Measurements from ENCODE around the gene PRXL2C.

PRXL2C gene

DNA sequence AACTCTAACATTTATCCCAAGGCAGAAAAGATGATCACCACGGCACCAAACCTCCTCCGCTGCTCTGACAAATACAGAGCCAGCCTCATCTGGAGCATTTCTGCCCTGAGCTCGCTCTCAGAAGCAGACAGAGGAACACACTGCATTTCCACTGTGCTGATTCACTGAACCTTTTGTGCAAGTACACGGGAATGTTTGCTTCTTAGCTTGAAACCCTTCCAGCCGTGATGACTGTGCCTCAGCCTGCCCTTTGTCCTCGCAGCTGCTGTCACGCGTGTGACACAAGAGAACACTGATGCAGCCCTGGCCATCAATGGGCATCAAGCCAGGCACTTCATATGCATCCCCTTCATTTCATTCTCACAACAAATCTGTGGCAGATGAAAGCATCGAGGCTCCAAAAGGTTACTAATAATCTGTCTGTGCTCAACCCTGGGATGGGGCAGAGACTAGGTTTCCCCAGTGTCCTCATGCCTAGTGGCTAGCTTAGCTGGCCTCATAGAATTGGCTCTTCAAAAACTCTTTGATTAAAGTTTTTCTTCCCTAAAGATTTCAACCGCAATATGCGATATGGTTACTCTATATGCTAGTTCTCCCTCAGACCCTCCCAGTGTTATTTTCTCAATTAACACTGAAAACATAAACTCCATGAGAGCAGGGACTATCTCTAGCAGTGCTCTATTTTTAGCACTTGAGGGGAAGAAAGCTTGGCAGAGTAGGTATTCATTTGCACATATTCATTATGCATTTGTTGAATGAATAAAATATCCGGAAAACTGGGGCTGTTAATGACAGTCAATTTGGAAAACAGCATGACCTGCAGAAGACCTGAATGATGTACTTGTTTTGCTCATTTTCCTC, 42.8 kb downstream of the PRXL2C start:
- DNase-seq (ENCODE audit: low read depth in 2 of 2): no peak

DNA sequence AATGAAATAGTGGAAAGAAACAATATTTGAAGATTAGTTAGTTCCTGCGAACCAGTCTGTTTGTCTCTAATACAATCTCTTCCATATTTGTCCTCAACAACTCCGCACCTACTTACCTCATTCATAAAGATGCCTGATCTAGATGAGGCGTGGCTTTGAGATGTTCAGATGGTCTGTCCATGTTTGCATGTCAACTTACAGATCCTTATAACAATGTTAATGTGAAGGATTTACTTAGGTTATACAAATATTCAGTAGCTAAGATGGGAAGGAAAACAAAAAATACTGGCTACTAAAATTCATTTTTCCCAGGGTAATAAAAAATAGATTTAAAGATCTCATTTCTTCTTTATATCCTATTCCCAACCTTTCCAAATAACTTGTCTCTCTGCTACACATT, 43.8 kb downstream of the PRXL2C start:
- DNase-seq (ENCODE audit: low read depth in 2 of 2): no peak

DNA sequence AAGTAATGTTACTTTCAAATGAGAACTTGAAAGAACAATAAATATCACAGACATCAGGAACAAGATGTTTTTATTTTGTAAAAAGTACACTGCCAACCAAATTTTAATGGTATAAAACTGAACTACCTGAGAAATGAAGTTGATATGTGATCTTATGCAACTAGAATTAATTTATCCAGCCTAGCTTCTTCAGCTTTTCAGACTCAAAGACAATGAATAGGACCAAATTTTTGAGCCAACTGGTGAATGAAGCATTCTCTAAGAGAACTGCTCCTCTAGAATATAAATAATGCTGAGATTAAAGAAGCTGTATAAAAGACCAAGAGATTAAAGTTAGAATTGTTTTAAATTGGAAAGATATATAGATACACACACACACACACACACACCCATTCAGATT, 45.4 kb downstream of the PRXL2C start:
- no peak for DNase-seq (ENCODE audit: low read depth in 2 of 2)

DNA sequence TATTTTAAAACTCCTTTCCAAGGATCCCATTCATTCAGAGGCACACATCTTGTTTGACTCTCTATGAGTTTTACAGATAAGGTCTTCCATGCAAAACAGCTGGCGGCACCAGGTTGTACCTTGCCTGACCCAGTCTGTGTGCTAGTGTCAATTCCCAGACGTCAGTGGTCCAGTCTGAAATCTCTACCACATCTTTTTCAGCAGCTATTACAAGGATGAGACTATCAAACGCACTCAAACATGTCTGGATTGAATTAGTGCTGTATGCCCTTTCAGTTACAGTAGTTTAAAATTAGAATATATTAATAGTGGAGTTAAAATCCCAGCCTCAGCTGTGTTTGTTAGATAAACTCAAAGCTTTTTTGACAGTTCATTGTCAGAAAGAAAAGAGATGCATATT, 47.1 kb downstream of the PRXL2C start:
- DNase-seq (ENCODE audit: low read depth in 2 of 2): no peak

DNA sequence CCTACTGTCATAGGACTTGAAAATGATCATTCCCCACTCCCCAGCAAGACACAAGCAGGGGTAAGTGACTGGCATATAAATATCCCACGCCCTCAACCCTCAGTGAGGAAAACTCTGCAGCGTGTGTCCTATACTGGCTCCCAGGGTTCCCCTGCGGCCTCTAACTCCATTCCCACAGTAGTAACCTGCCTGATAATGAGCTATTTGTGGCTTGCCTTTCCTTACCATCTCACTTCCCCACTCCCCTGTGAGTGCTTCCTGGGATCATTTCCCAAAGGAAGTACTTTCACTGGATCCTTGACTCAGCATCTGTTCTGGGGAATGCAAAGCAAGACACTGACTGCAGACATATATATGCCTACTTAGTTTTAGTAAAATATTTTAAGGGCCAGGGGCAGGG, 49.8 kb downstream of the PRXL2C start:
- DNase-seq (ENCODE audit: low read depth in 2 of 2): no peak

DNA sequence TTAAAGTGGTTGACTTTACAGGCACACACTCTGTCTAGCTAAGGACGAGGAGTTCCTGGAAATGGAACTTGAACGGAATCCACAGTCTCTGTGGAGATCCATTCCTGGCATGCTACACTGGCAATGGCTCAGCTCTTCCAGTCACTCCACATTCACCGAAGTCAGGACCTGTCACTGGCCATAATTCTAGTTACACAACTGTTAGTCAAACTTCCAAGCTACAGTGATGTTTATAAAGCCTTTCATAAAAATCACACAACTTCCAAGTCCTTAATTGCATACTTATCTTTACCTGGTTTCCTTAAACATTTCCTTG, 51.2 kb downstream of the PRXL2C start:
- no peak for DNase-seq (ENCODE audit: low read depth in 2 of 2)

DNA sequence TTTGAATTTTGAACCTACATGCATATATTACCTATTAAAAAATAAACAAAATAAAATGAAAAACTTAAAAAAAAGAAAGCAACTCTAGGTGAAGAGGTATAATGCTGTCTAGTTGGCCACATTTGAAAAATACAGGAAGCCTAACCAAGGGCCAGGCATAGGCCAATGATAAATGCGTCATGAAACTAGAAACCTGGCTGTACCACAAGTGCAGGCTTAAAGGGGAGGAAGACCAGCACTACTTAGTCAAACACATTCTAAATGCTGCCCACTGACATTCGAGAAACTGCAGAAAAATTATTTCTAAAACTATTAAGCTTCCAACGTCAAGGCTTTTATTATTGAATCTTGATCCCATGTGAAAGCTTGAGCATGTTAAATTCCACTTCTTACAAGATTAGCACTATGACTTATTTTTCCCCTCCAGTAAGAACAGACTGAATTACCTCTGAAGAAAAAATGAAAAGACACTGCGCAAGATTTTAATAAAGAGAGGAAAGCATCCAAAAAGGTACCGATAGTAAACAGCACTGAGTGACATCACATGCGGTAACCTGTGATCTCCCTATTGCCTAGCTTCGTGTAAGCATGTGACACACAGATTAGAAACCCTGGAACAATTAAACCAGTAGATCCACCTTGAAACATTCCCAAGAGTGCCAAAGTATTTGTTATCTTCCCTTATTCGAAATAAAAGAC, 51.7 kb downstream of the PRXL2C start:
- DNase-seq (ENCODE audit: low read depth in 2 of 2): no peak

DNA sequence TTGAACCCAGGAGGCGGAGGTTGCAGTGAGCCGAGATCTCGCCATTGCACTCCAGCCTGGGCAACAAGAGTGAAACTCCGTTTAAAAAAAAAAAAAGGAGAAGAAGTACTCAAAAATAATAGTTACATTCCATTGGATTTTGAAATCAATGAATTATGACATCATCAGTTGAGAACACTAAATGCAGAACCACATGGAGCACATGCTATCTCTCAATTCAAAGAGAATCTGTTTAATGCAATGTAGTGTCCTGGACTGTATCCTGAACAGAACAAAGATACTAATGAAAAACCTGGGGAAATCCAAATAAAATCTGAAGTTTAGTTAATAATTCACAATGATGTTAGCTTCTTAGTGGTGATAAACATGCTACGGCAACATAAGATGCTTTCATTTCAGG, 55.8 kb downstream of the PRXL2C start:
- DNase-seq (ENCODE audit: low read depth in 2 of 2): no peak

DNA sequence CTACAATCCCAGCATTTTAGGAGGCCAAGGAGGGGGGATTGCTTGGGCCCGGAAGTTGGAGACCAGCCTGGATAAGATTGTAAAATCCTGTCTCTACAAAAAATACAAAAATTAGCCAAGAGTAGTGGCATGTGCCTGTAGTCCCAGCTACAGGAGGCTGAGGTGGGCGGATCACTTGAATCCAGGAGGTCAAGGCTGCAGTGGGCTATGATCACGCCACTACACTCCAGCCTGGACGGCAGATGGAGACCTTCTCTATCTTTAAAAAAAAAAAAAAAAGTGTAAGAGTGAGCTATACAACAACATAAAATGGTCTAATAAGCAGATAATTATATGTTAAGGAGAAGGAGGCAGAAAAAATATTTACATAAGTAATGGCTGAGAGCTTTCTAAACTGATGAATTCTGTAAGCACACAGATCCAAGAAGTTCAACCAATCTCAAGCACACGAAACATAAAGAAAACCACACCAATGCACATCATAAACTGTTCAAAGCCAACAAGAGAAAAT, 58.5 kb downstream of the PRXL2C start:
- no peak for DNase-seq (ENCODE audit: low read depth in 2 of 2)
